Activated CD4-positive, alpha-beta T cell treated with anti-CD3 and anti-CD28 coated beads, Interleukin-2, amount 50 U/mL, for 4 hours (primary cell): ENCODE measurements around the gene PGC.

ENCODE experiments used
- DNase-seq, 2 experiments: peaks; one replicate each; pipeline ENCODE4 v3.0.0-alpha.2; 2020

PGC gene

DNA sequence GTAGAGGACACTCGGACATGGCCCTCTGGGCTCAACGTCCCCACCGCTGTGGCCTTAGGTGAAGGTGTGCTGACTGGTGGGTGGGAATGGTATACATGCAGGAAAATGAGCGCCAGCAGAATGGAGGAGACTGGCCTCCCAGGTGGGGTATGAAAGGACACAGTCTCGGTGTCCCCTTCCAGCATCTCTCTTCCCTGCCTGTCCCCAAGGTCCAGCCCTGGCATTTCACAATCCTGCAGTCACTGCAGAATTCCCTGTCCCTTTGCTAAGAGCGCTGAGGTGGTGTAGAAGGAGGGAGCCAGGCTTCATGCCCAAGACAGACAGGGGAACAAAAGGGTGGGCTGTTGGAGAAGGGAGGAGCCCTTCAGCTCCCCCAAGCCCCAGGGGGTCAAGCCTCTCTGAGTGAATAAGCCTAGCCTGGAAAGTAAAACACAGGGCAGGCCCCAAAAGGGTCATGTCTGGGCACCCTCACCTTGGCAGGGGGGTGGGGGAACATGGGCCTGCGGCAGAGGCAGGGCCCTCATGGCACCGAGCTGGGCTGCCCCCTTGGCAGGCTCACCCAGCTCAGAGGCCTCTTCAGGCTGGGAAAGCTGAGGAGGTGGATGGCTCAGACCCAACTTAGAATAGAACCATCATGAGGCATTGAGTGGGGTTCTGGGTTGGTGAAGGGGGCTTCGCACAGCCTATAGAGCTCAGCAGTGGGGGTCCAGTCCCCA lies 35.7 kb downstream of the PGC start:
- no peak for DNase-seq

DNA sequence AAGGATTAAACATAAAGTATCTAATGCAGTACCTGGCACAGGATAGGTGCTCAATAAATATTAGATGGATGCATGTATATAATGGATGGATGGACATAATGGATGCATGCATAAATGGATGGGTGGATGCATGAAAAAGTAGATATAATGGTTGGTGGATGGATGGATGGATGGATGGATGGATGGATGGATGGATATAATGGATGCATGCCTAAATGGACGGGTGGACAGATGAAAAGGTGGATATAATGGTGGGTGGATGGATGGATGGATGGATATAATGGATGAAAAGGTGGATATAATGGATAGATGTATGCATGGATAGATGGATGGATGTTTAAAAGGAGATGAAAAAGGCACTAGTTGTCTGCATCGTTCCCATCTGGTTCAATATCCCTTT lies 37.8 kb downstream of the PGC start:
- DNase-seq: no peak

DNA sequence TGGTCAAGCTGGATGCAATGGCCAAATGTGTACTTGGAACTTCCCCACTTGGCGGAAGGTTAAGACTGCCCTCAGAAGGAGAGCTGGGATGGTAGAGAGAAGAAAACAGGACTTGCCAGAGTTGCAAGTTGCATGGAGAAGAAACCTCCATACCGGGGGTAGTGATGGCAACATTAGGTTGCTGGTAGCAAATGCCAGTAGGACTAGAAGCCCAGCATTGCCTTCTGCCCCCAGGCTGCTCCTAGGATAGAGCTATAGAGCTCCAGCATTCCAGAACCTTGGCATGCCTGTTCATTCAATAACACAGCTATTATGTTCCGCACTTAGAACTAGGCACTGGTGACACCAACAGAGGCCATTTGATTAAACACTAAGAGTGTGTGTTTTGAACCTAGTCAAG lies 38.3 kb downstream of the PGC start:
- DNase-seq: no peak

GRCh38 chr6:41707565-41708200 lies 39.5 kb downstream of the PGC start:
- DNase-seq: peak; percentile 25 to 28

DNA sequence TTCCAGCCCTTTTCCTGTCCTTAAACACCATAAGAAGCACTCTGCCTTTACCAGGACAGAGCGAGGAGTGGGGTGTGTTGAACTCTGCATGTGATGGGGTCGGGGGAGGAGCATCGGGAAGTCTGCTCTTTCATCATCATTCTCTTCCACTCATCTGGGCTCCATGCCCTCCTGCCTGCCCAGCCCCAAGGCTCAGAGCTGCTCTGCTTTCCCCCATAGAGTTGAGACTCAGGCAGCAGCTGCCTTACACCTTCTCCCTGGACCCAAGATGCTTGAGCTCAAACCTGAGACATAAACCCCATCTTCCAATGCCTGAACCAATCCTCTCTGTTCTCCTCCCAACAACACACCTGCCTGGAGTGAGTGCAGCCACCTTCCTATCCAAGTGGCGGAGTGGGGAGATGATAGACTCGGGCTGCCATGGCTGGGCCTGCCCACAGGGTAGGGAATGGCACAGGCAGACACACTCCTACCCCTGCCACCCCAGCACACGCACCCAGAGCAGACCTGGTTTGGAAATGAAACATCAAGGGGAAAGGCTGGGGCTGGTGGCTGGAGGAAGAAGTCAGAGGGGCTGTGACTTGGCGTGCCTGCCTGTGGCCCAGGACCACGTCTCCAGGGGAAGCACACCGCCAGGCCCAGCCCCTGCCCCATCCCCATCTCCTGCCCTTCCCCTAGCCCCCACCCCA lies 40.2 kb downstream of the PGC start:
- DNase-seq: no peak

DNA sequence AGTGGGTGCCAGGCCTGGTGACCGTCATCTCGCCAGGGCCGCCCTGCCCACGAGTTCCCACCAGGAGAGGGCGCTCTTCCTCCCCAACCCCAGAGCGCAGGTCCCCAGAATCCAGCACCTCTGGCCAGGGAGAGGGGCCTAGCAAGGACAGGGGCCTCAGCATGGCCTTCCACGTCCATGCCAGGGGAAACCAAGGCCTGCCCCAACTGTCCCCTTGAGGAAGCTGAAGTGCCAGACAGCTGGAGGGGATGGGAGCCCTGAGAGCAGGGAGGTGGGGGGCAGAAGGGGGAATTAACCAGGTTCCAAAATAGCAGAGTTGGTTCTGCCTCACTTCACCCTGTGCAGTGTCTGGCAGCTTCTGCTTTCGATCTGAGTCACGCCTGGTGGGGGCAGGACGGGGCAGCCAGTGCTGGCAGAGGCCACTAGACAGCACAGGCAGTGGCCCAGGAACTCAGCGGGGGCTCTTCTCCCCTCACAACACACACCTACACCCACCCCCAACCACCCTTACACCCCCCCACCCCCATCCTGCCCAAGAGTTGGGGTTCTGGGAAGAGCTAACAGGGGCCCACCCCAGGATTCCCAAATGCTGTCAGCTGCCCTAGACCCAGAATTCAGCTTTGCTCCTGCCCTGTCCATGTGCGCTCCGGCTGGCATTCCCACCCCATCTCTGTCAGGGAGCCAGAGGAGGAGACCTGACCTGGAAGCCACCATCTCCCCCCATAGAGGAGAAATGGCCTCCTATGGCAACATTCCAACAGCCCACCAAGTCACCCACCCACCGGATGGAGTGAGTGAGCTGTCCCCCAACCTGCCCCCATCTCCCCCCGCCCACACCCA lies 41.0 kb downstream of the PGC start:
- DNase-seq: peak; percentile 51 to 60

GRCh38 chr6:41705311-41705995 lies 41.7 kb downstream of the PGC start:
- DNase-seq: no peak

- no peak for DNase-seq
These were observed 42.4 kb downstream of the PGC start for GRCh38 chr6:41704656-41705310.

DNA sequence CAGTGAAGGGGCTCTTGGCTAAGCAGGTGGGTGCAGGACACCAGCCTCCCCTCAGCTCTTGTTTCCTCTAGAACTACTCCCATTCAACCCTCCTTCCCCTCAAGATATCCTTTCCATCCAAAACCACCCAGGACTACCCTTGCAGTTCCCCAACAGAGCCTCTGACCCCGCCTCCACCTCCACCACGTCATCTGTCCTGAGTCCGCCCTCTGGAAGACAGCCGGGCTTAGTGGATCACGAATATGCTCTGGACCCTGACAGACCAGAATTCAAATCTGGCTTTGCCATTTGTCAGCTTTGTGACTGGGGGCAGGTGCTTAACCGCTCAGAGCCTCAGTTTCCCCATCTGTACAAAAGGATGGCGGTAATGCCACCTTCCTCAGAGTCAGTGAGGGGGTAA lies 43.2 kb downstream of the PGC start:
- no peak for DNase-seq

GRCh38 chr6:41702771-41703494 lies 44.3 kb downstream of the PGC start:
- DNase-seq: no peak

GRCh38 chr6:41702089-41702745 lies 45.0 kb downstream of the PGC start:
- no peak for DNase-seq

GRCh38 chr6:41700463-41701347 lies 46.5 kb downstream of the PGC start:
- DNase-seq: no peak

DNA sequence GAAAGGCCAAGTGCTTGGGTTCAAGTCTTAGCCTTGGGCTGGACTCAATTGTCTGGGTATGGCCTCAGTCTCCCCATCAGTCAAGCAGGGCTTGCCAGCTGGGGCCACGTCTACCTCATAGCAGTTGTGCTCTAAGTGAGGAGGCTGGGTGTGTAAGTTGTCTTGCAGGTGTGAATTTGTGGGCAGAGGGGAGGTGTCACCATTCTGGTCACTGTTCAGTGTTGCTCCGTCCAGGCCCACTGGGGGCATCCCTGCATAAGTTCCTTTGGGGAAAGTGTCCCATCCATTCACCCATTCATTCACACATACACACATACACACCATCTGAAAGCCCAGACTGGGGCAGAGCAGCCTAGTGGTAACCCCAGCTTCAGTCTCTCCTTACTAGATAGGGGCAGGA lies 48.1 kb downstream of the PGC start:
- no peak for DNase-seq

DNA sequence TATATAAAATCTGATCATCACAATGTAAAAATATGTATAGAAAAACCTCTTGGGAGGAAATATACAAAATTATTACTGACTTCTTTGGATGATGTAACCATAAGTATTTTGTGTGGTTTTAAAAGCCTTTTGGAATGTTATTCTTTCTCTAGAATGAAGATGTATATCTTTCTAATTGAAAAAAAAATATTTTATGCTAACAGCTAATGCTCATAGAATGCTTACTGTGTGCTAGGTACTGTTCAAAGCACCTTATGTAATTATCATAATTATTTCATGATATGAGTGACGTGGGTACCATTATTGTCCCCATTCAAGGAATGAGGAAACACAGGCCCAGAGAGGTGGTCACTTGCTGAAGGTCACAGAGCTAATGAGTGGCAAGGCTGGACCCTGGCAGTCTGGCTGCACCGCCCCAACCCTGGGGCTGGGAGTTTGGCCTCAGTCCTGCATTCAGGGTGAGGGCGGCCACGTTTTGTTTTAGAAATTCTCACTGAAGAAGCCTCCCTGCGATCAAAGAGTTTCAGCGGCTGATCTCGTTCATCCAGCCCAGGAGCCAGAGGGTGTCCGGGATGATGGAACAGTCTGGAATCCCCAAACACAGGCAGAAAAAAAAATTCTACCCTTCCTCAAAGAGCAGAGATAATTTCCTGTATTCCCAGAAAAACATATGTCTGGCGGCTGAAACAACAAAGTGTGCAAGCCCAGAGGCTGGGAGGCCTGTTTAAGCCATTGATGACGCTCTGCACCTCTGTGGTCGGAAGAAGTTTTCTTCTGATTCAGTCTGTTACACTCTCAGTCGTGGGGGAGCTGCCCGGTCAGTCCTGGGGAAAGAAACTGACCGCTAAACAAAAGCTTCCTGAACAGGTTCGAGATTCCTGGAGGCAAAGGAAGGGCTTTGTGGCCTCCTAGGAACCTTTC lies 49.1 kb downstream of the PGC start:
- DNase-seq: no peak

GRCh38 chr6:41696788-41697187 lies 50.4 kb downstream of the PGC start:
- DNase-seq: no peak

DNA sequence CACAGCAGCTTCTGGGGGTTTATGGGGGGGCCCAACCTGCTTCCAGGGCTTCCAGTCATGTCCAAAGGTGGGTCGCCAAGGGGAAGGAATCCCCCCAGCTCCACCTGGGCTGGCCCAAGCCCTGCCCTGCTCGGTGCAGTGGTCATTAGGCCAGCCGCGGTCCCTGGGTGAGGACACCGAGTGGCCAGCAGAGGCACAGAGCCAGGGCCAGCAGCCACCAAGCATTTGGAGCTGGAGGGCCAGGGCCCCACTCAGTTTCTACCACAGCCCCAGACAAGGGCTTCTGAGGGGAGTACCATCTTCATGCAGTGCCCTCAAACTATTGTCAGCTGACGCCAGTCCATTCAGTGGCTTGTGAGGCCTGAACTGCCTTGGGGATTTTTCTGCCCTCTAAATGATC lies 51.4 kb downstream of the PGC start:
- no peak for DNase-seq

- DNase-seq: no peak
These were observed 52.2 kb downstream of the PGC start for GRCh38 chr6:41694815-41695526.
